Keratinocyte (primary cell): Measurements from ENCODE around the gene SCUBE1. TPM values are rescaled to one million over a fixed set of nuclear protein-coding genes. Genes with fewer than 3 reads are reported as not detected.

Source experiments
- DNase-seq: peaks from one replicate; pipeline ENCODE4 v3.0.0-alpha.2; 2011; ENCODE audit warnings: low read depth, missing footprints, low spot score
- FAIRE-seq: peaks from 2 replicates; lab custom pipeline; 2011; peaks lifted over from hg19 to GRCh38; lab: Jason Lieb, UNC
- H2AFZ ChIP-seq: 2 replicates; pipeline ENCODE4 v1.6.0; 2012; ENCODE audit warnings: low read length, control low read depth, inconsistent platforms; ENCODE audit not compliant: control insufficient read depth
- H3K27ac ChIP-seq: 2 replicates; pipeline ENCODE4 v1.5.1; 2011; ENCODE audit warnings: low read length; ENCODE audit not compliant: control insufficient read depth, insufficient read depth
- H3K27me3 ChIP-seq: 3 replicates; pipeline ENCODE4 v1.6.0; 2011; ENCODE audit warnings: low read length; ENCODE audit not compliant: control insufficient read depth, insufficient read depth; ENCODE audit errors: extremely low read depth
- H3K36me3 ChIP-seq, 2 experiments: 2 replicates in 1 of 2; 3 replicates in 1 of 2; pipeline ENCODE4 v1.5.1; 2011; ENCODE audit warnings: low read length in 2 of 2, mild to moderate bottlenecking in 1 of 2; ENCODE audit not compliant: control insufficient read depth in 2 of 2, insufficient read depth in 2 of 2; ENCODE audit errors: extremely low read depth in 1 of 2
- H3K4me1 ChIP-seq: 3 replicates; pipeline ENCODE4 v1.5.1; 2011; ENCODE audit warnings: low read length; ENCODE audit not compliant: control insufficient read depth, insufficient read depth; ENCODE audit errors: extremely low read depth
- H3K4me2 ChIP-seq: 3 replicates; pipeline ENCODE4 v1.6.0; 2011; ENCODE audit warnings: low read depth, low read length; ENCODE audit not compliant: control insufficient read depth, insufficient read depth; ENCODE audit errors: extremely low read depth
- H3K4me3 ChIP-seq, 3 experiments: fragments of 200-600 bp in 1 of 3; sonication (generic) in 1 of 3; 2 replicates in 2 of 3; 3 replicates in 1 of 3; pipeline ENCODE4 v1.5.1; 2011 to 2016; ENCODE audit warnings: low read length in 3 of 3, mild to moderate bottlenecking in 3 of 3, control low read depth in 2 of 3, inconsistent platforms in 1 of 3, low read depth in 1 of 3, mixed read lengths in 1 of 3, mixed run types in 1 of 3, moderate library complexity in 1 of 3; ENCODE audit not compliant: control insufficient read depth in 2 of 3, insufficient read depth in 2 of 3; ENCODE audit errors: extremely low read depth in 1 of 3
- H3K79me2 ChIP-seq: 2 replicates; pipeline ENCODE4 v1.6.0; 2012; ENCODE audit warnings: low read length; ENCODE audit not compliant: control insufficient read depth, insufficient read depth
- H3K9ac ChIP-seq: 3 replicates; pipeline ENCODE4 v1.6.0; 2011; ENCODE audit warnings: low read length; ENCODE audit not compliant: control insufficient read depth, insufficient read depth; ENCODE audit errors: extremely low read depth
- H3K9me1 ChIP-seq: 3 replicates; pipeline ENCODE4 v1.6.0; 2011; ENCODE audit warnings: low read length; ENCODE audit not compliant: control insufficient read depth, insufficient read depth; ENCODE audit errors: extremely low read depth
- H3K9me3 ChIP-seq: 2 replicates; pipeline ENCODE4 v1.5.1; 2012; ENCODE audit warnings: low read depth, low read length; ENCODE audit not compliant: control insufficient read depth
- H4K20me1 ChIP-seq: 3 replicates; pipeline ENCODE4 v1.6.0; 2011; ENCODE audit warnings: low read length; ENCODE audit not compliant: control insufficient read depth, insufficient read depth; ENCODE audit errors: extremely low read depth
- CTCF ChIP-seq, 3 experiments: IDR thresholded peaks in 1 of 3; conservative IDR thresholded peaks in 1 of 3; optimal IDR thresholded peaks in 1 of 3; 2 replicates in 2 of 3; 3 replicates in 1 of 3; pipeline versions ENCODE3 to v1.5.1; 2011; ENCODE audit warnings: low read length in 3 of 3, mild to moderate bottlenecking in 3 of 3, moderate library complexity in 2 of 3, control low read depth in 1 of 3, inconsistent platforms in 1 of 3; ENCODE audit not compliant: insufficient read depth in 2 of 3; ENCODE audit errors: extremely low read depth in 1 of 3
- EZH2 ChIP-seq: IDR thresholded peaks from one replicate; pipeline ENCODE4 v1.6.1; 2012; ENCODE audit warnings: inconsistent platforms, mild to moderate bottlenecking, low read length, moderate library complexity
- dilution Hi-C: fragments of 300-500 bp; cut with MboI; formaldehyde crosslinking; loops from one replicate; pipeline ENCODE4 v1.7.0; 2020; ENCODE audit warnings: low sequenced_read_pairs; ENCODE audit not compliant: extremely low pct_ligation_motif_present
- polyA plus RNA-seq, 5 experiments: library from polyadenylated mRNA; depleted of rRNA in 3 of 5; stranded (reverse) in 3 of 5; stranded (forward) in 1 of 5; unstranded in 1 of 5; fragments of >200 nt; gene quantifications; 1 replicate in 1 of 5; 2 replicates in 3 of 5; 3 replicates in 1 of 5; pipeline versions ENCODE4 v1.2.1 to v1.2.3, GENCODE V29; 2011 to 2012; ENCODE audit warnings: missing spikeins in 2 of 5, low read depth in 1 of 5, low replicate concordance in 1 of 5

SCUBE1 gene
- polyA plus RNA-seq, 1 donor (not counting 4 experiments of a cell fraction or from before 2014, with no cell fraction given): not detected

- Histone ChIP-seq H3K9ac (no peak overlapping the region), H3K27me3 (peaks cover 10% of the 10 kb centered on the region), H3K4me2 (no peak overlapping the region)
These were observed 49.3 kb downstream of the SCUBE1 start for GRCh38 chr22:43293655-43294392.

GRCh38 chr22:43293259-43293654 lies 49.9 kb downstream of the SCUBE1 start:
- Histone ChIP-seq H3K27ac (no peak overlapping the region), H3K9ac (no peak overlapping the region), H3K4me3 (no peak overlapping the region), H3K36me3 (no peaks in the 10 kb centered on the region), H3K4me1 (no peaks in the 10 kb centered on the region), H4K20me1 (no peaks in the 10 kb centered on the region), H3K9me1 (no peaks in the 10 kb centered on the region), H2AFZ (no peak overlapping the region), H3K27me3 (peaks cover 13% of the 10 kb centered on the region), H3K4me2 (no peak overlapping the region), H3K79me2 (no peaks in the 10 kb centered on the region), H3K9me3 (no peaks in the 10 kb centered on the region)
- DNase-seq (no peak), FAIRE-seq (no peak)
- TF ChIP-seq EZH2: no peak
- no peak for TF ChIP-seq CTCF (optimal IDR thresholded peaks at IDR 0.05 in 1 of 3, IDR thresholded peaks at IDR 0.05 in 1 of 3, conservative IDR thresholded peaks at IDR 0.05 in 1 of 3; ENCODE audit: extremely low read depth in 1 of 3, insufficient read depth in 2 of 3, low read length in 3 of 3)
- dilution Hi-C loops: no loop called here

More at GRCh38 chr22:43293655-43294392, 49.3 kb downstream of the SCUBE1 start:
- H3K27ac ChIP-seq: no peak overlapping the region
- no peaks in the 10 kb centered on the region for H4K20me1 ChIP-seq
- TF ChIP-seq EZH2: no peak
- TF ChIP-seq CTCF (optimal IDR thresholded peaks at IDR 0.05 in 1 of 3, IDR thresholded peaks at IDR 0.05 in 1 of 3, conservative IDR thresholded peaks at IDR 0.05 in 1 of 3; ENCODE audit: extremely low read depth in 1 of 3, insufficient read depth in 2 of 3, low read length in 3 of 3): no peak
- H3K4me1 ChIP-seq: no peaks in the 10 kb centered on the region
- no peaks in the 10 kb centered on the region for H3K9me3 ChIP-seq
- dilution Hi-C loops: no loop called here
- no peaks in the 10 kb centered on the region for H3K79me2 ChIP-seq
- no peak overlapping the region for H2AFZ ChIP-seq
- no peak for FAIRE-seq
- no peaks in the 10 kb centered on the region for H3K9me1 ChIP-seq
- no peak for DNase-seq
- no peaks in the 10 kb centered on the region for H3K36me3 ChIP-seq
- H3K4me3 ChIP-seq: no peak overlapping the region
